Panc1 (cell line): ENCODE data around the gene SLC5A11. TPM values are rescaled to one million over a fixed set of nuclear protein-coding genes. Genes with fewer than 3 reads are reported as not detected.

ENCODE experiments used
- ATAC-seq: fragments of 200-7000 bp; cut with Tn5 transposase; 2 replicates; pipeline ENCODE4 v1.9.1; 2020; ENCODE audit warnings: mild to moderate bottlenecking, moderate library complexity
- BruUV-seq: library from RNA; stranded (reverse); fragments of 400-500 nt; replicated peaks from 2 replicates; lab custom pipeline; 2021; lab: Mats Ljungman, UMichigan
- CTCF ChIA-PET: fragments of 300-600 bp; sonication (Branson Sonifier 250); formaldehyde crosslinking; loops from one replicate; lab custom pipeline; 2022; ENCODE audit warnings: antibody characterized with exemption; lab: Charles Lee
- POLR2A ChIA-PET: fragments of 300-600 bp; sonication (Branson Sonifier 250); formaldehyde crosslinking; loops from one replicate; lab custom pipeline; 2022; ENCODE audit warnings: antibody characterized with exemption; lab: Charles Lee
- DNase-seq: peaks from one replicate; pipeline ENCODE4 v3.0.0-alpha.2; 2010; ENCODE audit warnings: low read depth, low spot score
- H3K27ac ChIP-seq: 2 replicates; pipeline ENCODE4 v1.5.1; 2011; ENCODE audit warnings: mild to moderate bottlenecking, low read length, inconsistent platforms
- H3K27me3 ChIP-seq: fragments of 200-500 bp; sonication (Bioruptor generic); 2 replicates; pipeline ENCODE4 v1.6.0; 2014; ENCODE audit warnings: low read length, inconsistent platforms; ENCODE audit not compliant: control insufficient read depth, insufficient read depth
- H3K36me3 ChIP-seq: fragments of 200-500 bp; sonication (Bioruptor generic); 2 replicates; pipeline ENCODE4 v1.5.1; 2014; ENCODE audit warnings: inconsistent platforms, mild to moderate bottlenecking, low read length, moderate library complexity; ENCODE audit not compliant: control insufficient read depth, insufficient read depth
- H3K4me1 ChIP-seq: 2 replicates; pipeline ENCODE4 v1.5.1; 2011; ENCODE audit warnings: inconsistent platforms, mild to moderate bottlenecking, low read length, moderate library complexity; ENCODE audit not compliant: control insufficient read depth, insufficient read depth
- H3K4me3 ChIP-seq, 2 experiments: 2 replicates each; pipeline ENCODE4 v1.5.1; 2011 to 2012; ENCODE audit warnings: low read depth in 2 of 2, low read length in 2 of 2, mild to moderate bottlenecking in 2 of 2, inconsistent platforms in 1 of 2, moderate library complexity in 1 of 2
- H3K9me3 ChIP-seq: fragments of 200-500 bp; sonication (Bioruptor generic); 2 replicates; pipeline ENCODE4 v1.5.1; 2014; ENCODE audit warnings: low read depth, mild to moderate bottlenecking, inconsistent platforms, low read length, moderate library complexity; ENCODE audit not compliant: control insufficient read depth, insufficient read depth
- CTCF ChIP-seq: fragments of 450-650 bp; IDR thresholded peaks from 2 replicates; pipeline ENCODE4 v1.5.1; 2017; ENCODE audit warnings: mild to moderate bottlenecking
- POLR2AphosphoS5 ChIP-seq: IDR thresholded peaks from 2 replicates; pipeline ENCODE4 v1.6.1; 2012; ENCODE audit warnings: mild to moderate bottlenecking, low read depth, low read length, moderate library complexity
- SIN3A ChIP-seq: IDR thresholded peaks from 2 replicates; pipeline ENCODE4 v1.6.1; 2012; ENCODE audit warnings: low read depth, mild to moderate bottlenecking, low read length, moderate library complexity, borderline replicate concordance; ENCODE audit not compliant: insufficient read depth
- TCF7L2 ChIP-seq: IDR thresholded peaks from 2 replicates; pipeline ENCODE4 v1.6.1; 2011; ENCODE audit warnings: mild to moderate bottlenecking, low read depth, low read length, inconsistent platforms
- in situ Hi-C: cut with HindIII; loops from 2 replicates; pipeline ENCODE4 v1.10.0; 2016; ENCODE audit warnings: low sequenced_read_pairs, low pct_unique_long_range_greater_than_20kb
- intact Hi-C: fragments of 100-400 bp; cut with micrococcal nuclease; formaldehyde crosslinking; loops from one replicate; pipeline ENCODE4 v1.10.0; 2022; ENCODE audit not compliant: unreplicated experiment
- total RNA-seq: library from RNA; stranded (reverse); gene quantifications from one replicate; pipeline ENCODE4 v1.2.1, GENCODE V29; 2021; ENCODE audit not compliant: unreplicated experiment
- TF ChIP-seq, protein P1 (sequence below), 2 experiments: IDR thresholded peaks; 2 replicates each; pipeline ENCODE4 v1.6.1; 2011 to 2012; ENCODE audit warnings: low read depth in 2 of 2, control low read depth in 1 of 2, low read length in 1 of 2, mild to moderate bottlenecking in 1 of 2, moderate library complexity in 1 of 2; ENCODE audit not compliant: insufficient read depth in 1 of 2

SLC5A11 gene
- total RNA-seq, 1 experiment from 2014 or later: 0.13 TPM

GRCh38 chr16:24918641-24919040, 72.9 kb downstream of the SLC5A11 start:
- Histone ChIP-seq H3K36me3 (no peaks in the 10 kb centered on the region), H3K4me3 (no peak overlapping the region), H3K27me3 (no peaks in the 10 kb centered on the region), H3K27ac (no peak overlapping the region), H3K4me1 (no peaks in the 10 kb centered on the region), H3K9me3 (no peaks in the 10 kb centered on the region)
- ChIA-PET POLR2A (no interaction called here), CTCF (no interaction called here)
- BruUV-seq: no TSS peak
- DNase-seq (no peak), ATAC-seq (no peak)
- TF ChIP-seq POLR2AphosphoS5: no peak
- no peak for TF ChIP-seq SIN3A
- no peak for TF ChIP-seq TCF7L2
- TF ChIP-seq, protein P1, sequence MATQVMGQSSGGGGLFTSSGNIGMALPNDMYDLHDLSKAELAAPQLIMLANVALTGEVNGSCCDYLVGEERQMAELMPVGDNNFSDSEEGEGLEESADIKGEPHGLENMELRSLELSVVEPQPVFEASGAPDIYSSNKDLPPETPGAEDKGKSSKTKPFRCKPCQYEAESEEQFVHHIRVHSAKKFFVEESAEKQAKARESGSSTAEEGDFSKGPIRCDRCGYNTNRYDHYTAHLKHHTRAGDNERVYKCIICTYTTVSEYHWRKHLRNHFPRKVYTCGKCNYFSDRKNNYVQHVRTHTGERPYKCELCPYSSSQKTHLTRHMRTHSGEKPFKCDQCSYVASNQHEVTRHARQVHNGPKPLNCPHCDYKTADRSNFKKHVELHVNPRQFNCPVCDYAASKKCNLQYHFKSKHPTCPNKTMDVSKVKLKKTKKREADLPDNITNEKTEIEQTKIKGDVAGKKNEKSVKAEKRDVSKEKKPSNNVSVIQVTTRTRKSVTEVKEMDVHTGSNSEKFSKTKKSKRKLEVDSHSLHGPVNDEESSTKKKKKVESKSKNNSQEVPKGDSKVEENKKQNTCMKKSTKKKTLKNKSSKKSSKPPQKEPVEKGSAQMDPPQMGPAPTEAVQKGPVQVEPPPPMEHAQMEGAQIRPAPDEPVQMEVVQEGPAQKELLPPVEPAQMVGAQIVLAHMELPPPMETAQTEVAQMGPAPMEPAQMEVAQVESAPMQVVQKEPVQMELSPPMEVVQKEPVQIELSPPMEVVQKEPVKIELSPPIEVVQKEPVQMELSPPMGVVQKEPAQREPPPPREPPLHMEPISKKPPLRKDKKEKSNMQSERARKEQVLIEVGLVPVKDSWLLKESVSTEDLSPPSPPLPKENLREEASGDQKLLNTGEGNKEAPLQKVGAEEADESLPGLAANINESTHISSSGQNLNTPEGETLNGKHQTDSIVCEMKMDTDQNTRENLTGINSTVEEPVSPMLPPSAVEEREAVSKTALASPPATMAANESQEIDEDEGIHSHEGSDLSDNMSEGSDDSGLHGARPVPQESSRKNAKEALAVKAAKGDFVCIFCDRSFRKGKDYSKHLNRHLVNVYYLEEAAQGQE (IDR thresholded peaks at IDR 0.05; ENCODE audit: insufficient read depth in 1 of 2, low read depth in 2 of 2, low read length in 1 of 2): no peak
- TF ChIP-seq CTCF: no peak
- intact Hi-C loops: no loop called here
- in situ Hi-C loops: loop anchor here (25.0 kb wide), 1 partner anchor 106 kb away; no protein-coding TSS in a partner anchor

GRCh38 chr16:24919536-24919935, 73.8 kb downstream of the SLC5A11 start:
- CTCF ChIA-PET: no interaction called here

More at GRCh38 chr16:24919536-24919935, 73.8 kb downstream of the SLC5A11 start:
- no peaks in the 10 kb centered on the region for H3K36me3 ChIP-seq
- no peak overlapping the region for H3K4me3 ChIP-seq
- ATAC-seq (no peak), DNase-seq (no peak)
- no peak overlapping the region for H3K27ac ChIP-seq
- no peaks in the 10 kb centered on the region for H3K4me1 ChIP-seq
- BruUV-seq: TSS peak; percentile 90
- intact Hi-C loops (no loop called here), in situ Hi-C loops (loop anchor here (25.0 kb wide), 1 partner anchor 107 kb away; no protein-coding TSS in a partner anchor)
- TF ChIP-seq, protein P1 (IDR thresholded peaks at IDR 0.05; ENCODE audit: insufficient read depth in 1 of 2, low read depth in 2 of 2, low read length in 1 of 2): no peak
- TF ChIP-seq TCF7L2 (no peak), POLR2AphosphoS5 (no peak), SIN3A (no peak), CTCF (no peak)
- H3K9me3 ChIP-seq: no peaks in the 10 kb centered on the region
- POLR2A ChIA-PET: no interaction called here
- H3K27me3 ChIP-seq: no peaks in the 10 kb centered on the region
